Urinary bladder (tissue), 4 donors: Measurements from ENCODE around the gene DSCAM. TPM values are rescaled to one million over a fixed set of nuclear protein-coding genes. Genes with fewer than 3 reads are reported as not detected.
A peak's percentile ranks its signal among the peaks of the same experiment; 100 is the strongest.

ENCODE experiments used
- DNase-seq: peaks from one replicate; pipeline ENCODE4 v3.0.0-alpha.2; 2015; ENCODE audit errors: extremely low spot score
- H3K27ac ChIP-seq: one replicate; pipeline ENCODE4 v1.5.1; 2013; ENCODE audit warnings: low read depth, mild to moderate bottlenecking, moderate library complexity
- H3K36me3 ChIP-seq: one replicate; pipeline ENCODE4 v1.6.1; 2013; ENCODE audit warnings: mild to moderate bottlenecking, moderate library complexity; ENCODE audit not compliant: insufficient read depth
- H3K4me1 ChIP-seq: one replicate; pipeline ENCODE4 v1.6.1; 2013; ENCODE audit warnings: mild to moderate bottlenecking, moderate library complexity; ENCODE audit not compliant: insufficient read depth
- H3K4me3 ChIP-seq: one replicate; pipeline ENCODE4 v1.5.1; 2013; ENCODE audit warnings: low read depth, low read length
- WGBS: extraction: QIAGEN DNeasy Blood & Tissue Kit; methylation state at CpG from one replicate; pipeline ENCODE4 v1.1.7; 2013; 5-methylcytosine and 5-hydroxymethylcytosine counted together
- polyA plus RNA-seq: library from polyadenylated mRNA; stranded (reverse); fragments of 200-250 nt; gene quantifications from one replicate; pipeline ENCODE4 v1.2.3, GENCODE V29; 2013
- total RNA-seq: library from RNA; depleted of rRNA; stranded (reverse); fragments of >200 nt; gene quantifications from one replicate; pipeline ENCODE4 v1.2.3, GENCODE V29; 2014
- donor health status: healthy with polysubstance abuse.
- donor health status: healthy.

DSCAM gene
- total and polyA plus RNA-seq, 2 donors, result 0.03 to 0.21 TPM

GRCh38 chr21:40162075-40162474 is 684.9 kb downstream of the DSCAM start:
- no peaks in the 10 kb centered on the region for H3K36me3 ChIP-seq
- no peak overlapping the region for H3K4me3 ChIP-seq
- DNase-seq, result no peak
- no peaks in the 10 kb centered on the region for H3K4me1 ChIP-seq
- H3K27ac ChIP-seq, result no peak overlapping the region
- 51% methylated on average over 2 of the region's 2 CpGs for WGBS

- H3K36me3 ChIP-seq, result no peaks in the 10 kb centered on the region
- no peaks in the 10 kb centered on the region for H3K4me1 ChIP-seq
- no peak overlapping the region for H3K4me3 ChIP-seq
- 75% methylated on average over 5 of the region's 5 CpGs for WGBS
- DNase-seq, result no peak
- H3K27ac ChIP-seq, result no peak overlapping the region
Observed at GRCh38 chr21:40160911-40161310, 686.0 kb downstream of the DSCAM start.

GRCh38 chr21:40158366-40158765 is 688.6 kb downstream of the DSCAM start:
- H3K36me3 ChIP-seq, result no peaks in the 10 kb centered on the region
- H3K27ac ChIP-seq, result no peak overlapping the region
- 49% methylated on average over 3 of the region's 3 CpGs for WGBS
- H3K4me3 ChIP-seq, result no peak overlapping the region
- no peak for DNase-seq
- H3K4me1 ChIP-seq, result no peaks in the 10 kb centered on the region

GRCh38 chr21:40155563-40155962 is 691.4 kb downstream of the DSCAM start:
- WGBS, result 85% methylated on average over 7 of the region's 7 CpGs
- no peak overlapping the region for H3K4me3 ChIP-seq
- no peak for DNase-seq
- H3K27ac ChIP-seq, result no peak overlapping the region
- no peaks in the 10 kb centered on the region for H3K36me3 ChIP-seq
- H3K4me1 ChIP-seq, result no peaks in the 10 kb centered on the region

- 96% methylated on average over 4 of the region's 4 CpGs for WGBS
- no peaks in the 10 kb centered on the region for H3K36me3 ChIP-seq
- no peak overlapping the region for H3K4me3 ChIP-seq
- no peak for DNase-seq
- no peak overlapping the region for H3K27ac ChIP-seq
- H3K4me1 ChIP-seq, result no peaks in the 10 kb centered on the region
Observed at GRCh38 chr21:40153351-40153750, 693.6 kb downstream of the DSCAM start.

GRCh38 chr21:40152476-40152875 is 694.5 kb downstream of the DSCAM start:
- H3K27ac ChIP-seq, result no peak overlapping the region
- H3K4me1 ChIP-seq, result no peaks in the 10 kb centered on the region
- no peaks in the 10 kb centered on the region for H3K36me3 ChIP-seq
- DNase-seq, result no peak
- 67% methylated on average over 5 of the region's 5 CpGs for WGBS
- H3K4me3 ChIP-seq, result no peak overlapping the region

GRCh38 chr21:40151611-40152010 is 695.3 kb downstream of the DSCAM start:
- Histone ChIP-seq H3K36me3 (no peaks in the 10 kb centered on the region), H3K4me3 (no peak overlapping the region), H3K4me1 (no peaks in the 10 kb centered on the region), H3K27ac (no peak overlapping the region)
- DNase-seq, result no peak
- 80% methylated on average over 3 of the region's 3 CpGs for WGBS

GRCh38 chr21:40146216-40146837 is 700.6 kb downstream of the DSCAM start:
- Histone ChIP-seq H3K36me3 (no peaks in the 10 kb centered on the region), H3K4me1 (no peaks in the 10 kb centered on the region), H3K27ac (no peak overlapping the region), H3K4me3 (no peak overlapping the region)
- no peak for DNase-seq
- WGBS, result 49% methylated on average over 10 of the region's 10 CpGs

GRCh38 chr21:40143822-40144525 is 703.0 kb downstream of the DSCAM start:
- 43% methylated on average over 20 of the region's 20 CpGs for WGBS
- Histone ChIP-seq H3K36me3 (no peaks in the 10 kb centered on the region), H3K27ac (no peak overlapping the region), H3K4me1 (no peaks in the 10 kb centered on the region), H3K4me3 (no peak overlapping the region)
- peak; percentile 50 for DNase-seq

- DNase-seq, result no peak
- H3K4me3 ChIP-seq, result no peak overlapping the region
- WGBS, result 82% methylated on average over 8 of the region's 8 CpGs
Observed at GRCh38 chr21:40141621-40142020, 705.3 kb downstream of the DSCAM start.

GRCh38 chr21:40140675-40141074 is 706.3 kb downstream of the DSCAM start:
- WGBS, result 92% methylated on average over 3 of the region's 3 CpGs
- H3K4me3 ChIP-seq, result no peak overlapping the region
- no peaks in the 10 kb centered on the region for H3K4me1 ChIP-seq
- H3K36me3 ChIP-seq, result no peaks in the 10 kb centered on the region
- H3K27ac ChIP-seq, result no peak overlapping the region
- no peak for DNase-seq

More at GRCh38 chr21:40141621-40142020, 705.3 kb downstream of the DSCAM start:
- Histone ChIP-seq H3K36me3 (no peaks in the 10 kb centered on the region), H3K4me1 (no peaks in the 10 kb centered on the region), H3K27ac (no peak overlapping the region)

- WGBS, result 78% methylated on average over 5 of the region's 5 CpGs
- no peaks in the 10 kb centered on the region for H3K36me3 ChIP-seq
- H3K27ac ChIP-seq, result no peak overlapping the region
- no peaks in the 10 kb centered on the region for H3K4me1 ChIP-seq
- H3K4me3 ChIP-seq, result no peak overlapping the region
- DNase-seq, result no peak
Observed at GRCh38 chr21:40139636-40140035, 707.3 kb downstream of the DSCAM start.

GRCh38 chr21:40136571-40136970 is 710.4 kb downstream of the DSCAM start:
- H3K4me1 ChIP-seq, result no peaks in the 10 kb centered on the region
- no peak overlapping the region for H3K27ac ChIP-seq
- WGBS, result 95% methylated on average over 7 of the region's 7 CpGs
- H3K36me3 ChIP-seq, result no peaks in the 10 kb centered on the region
- DNase-seq, result no peak
- H3K4me3 ChIP-seq, result no peak overlapping the region

- 88% methylated on average over 9 of the region's 9 CpGs for WGBS
- no peak overlapping the region for H3K4me3 ChIP-seq
Observed at GRCh38 chr21:40134731-40135492, 712.0 kb downstream of the DSCAM start.

More at GRCh38 chr21:40134731-40135492, 712.0 kb downstream of the DSCAM start:
- Histone ChIP-seq H3K4me1 (no peaks in the 10 kb centered on the region), H3K27ac (no peak overlapping the region), H3K36me3 (no peaks in the 10 kb centered on the region)
- no peak for DNase-seq
